Common myeloid progenitor, CD34-positive (primary cell): Measurements from ENCODE around the gene ALOX12.

ENCODE experiments used
- CTCF ChIA-PET: fragments of 350-600 bp; sonication (Branson Sonifier 250); formaldehyde crosslinking; loops from one replicate; lab custom pipeline; 2021; ENCODE audit warnings: antibody characterized with exemption; lab: Charles Lee
- POLR2A ChIA-PET: fragments of 350-600 bp; sonication (Branson Sonifier 250); formaldehyde crosslinking; loops from one replicate; lab custom pipeline; 2021; ENCODE audit warnings: antibody characterized with exemption; lab: Charles Lee
- DNase-seq, 3 donors: peaks; one replicate each; pipeline versions ENCODE4 v3.0.0 to v3.0.0-alpha.2; 2013
- H3K27ac ChIP-seq, 2 experiments: 1 replicate in 1 of 2; 2 replicates in 1 of 2; pipeline ENCODE4 v1.7.0; 2013; ENCODE audit warnings: inconsistent platforms in 2 of 2, low read length in 2 of 2, mild to moderate bottlenecking in 2 of 2, low read depth in 1 of 2, moderate library complexity in 1 of 2; ENCODE audit not compliant: severe bottlenecking in 2 of 2, insufficient read depth in 1 of 2, poor library complexity in 1 of 2
- H3K27me3 ChIP-seq, 5 experiments: replicated peaks in 2 of 5; 1 replicate in 3 of 5; 2 replicates in 2 of 5; pipeline versions ENCODE4 v1.6.1 to v1.7.0; 2013; ENCODE audit warnings: low read length in 4 of 5, mild to moderate bottlenecking in 2 of 5, moderate library complexity in 2 of 5, inconsistent platforms in 1 of 5; ENCODE audit not compliant: insufficient read depth in 5 of 5, control insufficient read depth in 4 of 5
- H3K36me3 ChIP-seq, 4 experiments: 1 replicate in 2 of 4; 2 replicates in 2 of 4; pipeline versions ENCODE4 v1.6.1 to v1.7.0; 2013; ENCODE audit warnings: low read length in 3 of 4, control low read depth in 1 of 4, mild to moderate bottlenecking in 1 of 4; ENCODE audit not compliant: control insufficient read depth in 4 of 4, insufficient read depth in 4 of 4
- H3K4me1 ChIP-seq, 4 experiments: 1 replicate in 3 of 4; 2 replicates in 1 of 4; pipeline versions ENCODE4 v1.6.1 to v1.7.1; 2013; ENCODE audit warnings: low read length in 3 of 4, mild to moderate bottlenecking in 3 of 4, control low read depth in 1 of 4, inconsistent platforms in 1 of 4, moderate library complexity in 1 of 4; ENCODE audit not compliant: control insufficient read depth in 4 of 4, insufficient read depth in 4 of 4; ENCODE audit errors: control extremely low read depth in 1 of 4
- H3K4me3 ChIP-seq, 7 experiments: 1 replicate in 4 of 7; 2 replicates in 3 of 7; pipeline versions ENCODE4 v1.5.1 to v1.7.0; 2013; ENCODE audit warnings: mild to moderate bottlenecking in 7 of 7, low read length in 6 of 7, moderate library complexity in 6 of 7, inconsistent platforms in 2 of 7, low read depth in 2 of 7, control low read depth in 1 of 7; ENCODE audit not compliant: insufficient read depth in 4 of 7, control insufficient read depth in 1 of 7; ENCODE audit errors: extremely low read depth in 1 of 7
- H3K9me3 ChIP-seq, 5 experiments: 1 replicate in 4 of 5; 2 replicates in 1 of 5; pipeline versions ENCODE4 v1.6.1 to v1.7.1; 2013; ENCODE audit warnings: low read length in 4 of 5, mild to moderate bottlenecking in 2 of 5, inconsistent platforms in 1 of 5, low read depth in 1 of 5, moderate library complexity in 1 of 5; ENCODE audit not compliant: control insufficient read depth in 4 of 5, insufficient read depth in 2 of 5; ENCODE audit errors: control extremely low read depth in 1 of 5
- WGBS: methylation state at CpG from one replicate; pipeline ENCODE4 v1.1.5; 2013; ENCODE audit not compliant: insufficient coverage; 5-methylcytosine and 5-hydroxymethylcytosine counted together

Gene ALOX12

GRCh38 chr17:7025245-7025644 lies 29.4 kb downstream of the ALOX12 start:
- Histone ChIP-seq H3K36me3 (no peaks in the 10 kb centered on the region), H3K4me1 (peaks cover 7 to 50% (median 37%) of the 10 kb centered on the region in 4 experiments), H3K27me3 (peaks cover 0 to 3% (median 0%) of the 10 kb centered on the region in 5 experiments), H3K27ac (no peak overlapping the region), H3K9me3 (no peaks in the 10 kb centered on the region), H3K4me3 (no peak overlapping the region)
- 100% methylated on average over 1 of the region's 1 CpG for WGBS
- ChIA-PET POLR2A (interaction anchor here (1.1 kb wide), 1 partner anchor 10 kb away, joined by 3 read pairs; the partner anchor contains the start of gene SLC16A13), CTCF (interaction anchor here (1.0 to 8.8 kb wide), 6 partner anchors 10 to 21 kb away, joined by 3 to 76 read pairs (median 6); partner anchors contain the start of genes SLC16A11 and SLC16A13)
- no peak for DNase-seq

GRCh38 chr17:7026471-7027115 lies 30.7 kb downstream of the ALOX12 start:
- CTCF ChIA-PET, result interaction anchor here (1.0 to 1.3 kb wide), 2 partner anchors 19 to 112 kb away, joined by 3 read pairs; no protein-coding TSS in a partner anchor
- H3K9me3 ChIP-seq, result no peaks in the 10 kb centered on the region
- POLR2A ChIA-PET, result interaction anchor here (1.2 kb wide), 1 partner anchor 9 kb away, joined by 3 read pairs; the partner anchor contains the start of gene SLC16A13
- H3K4me3 ChIP-seq, result no peak overlapping the region
- no peak overlapping the region for H3K27ac ChIP-seq
- WGBS, result 99% methylated on average over 26 of the region's 29 CpGs
- H3K27me3 ChIP-seq, result peaks cover 0 to 3% (median 0%) of the 10 kb centered on the region in 5 experiments
- no peak for DNase-seq
- H3K36me3 ChIP-seq, result no peaks in the 10 kb centered on the region
- peaks cover 9 to 49% (median 38%) of the 10 kb centered on the region in 4 experiments for H3K4me1 ChIP-seq

- Histone ChIP-seq H3K27me3 (peaks cover 0 to 3% (median 0%) of the 10 kb centered on the region in 5 experiments), H3K27ac (no peak overlapping the region), H3K36me3 (no peaks in the 10 kb centered on the region), H3K4me1 (peaks cover 9 to 47% (median 34%) of the 10 kb centered on the region in 4 experiments), H3K4me3 (no peak overlapping the region), H3K9me3 (no peaks in the 10 kb centered on the region)
- no peak for DNase-seq
- WGBS, result 89% methylated on average over 9 of the region's 13 CpGs
- CTCF ChIA-PET, result interaction anchor here (2.7 kb wide), 1 partner anchor 113 kb away, joined by 6 read pairs; no protein-coding TSS in a partner anchor
- POLR2A ChIA-PET, result no interaction called here
Measured at GRCh38 chr17:7027335-7027734, 31.5 kb downstream of the ALOX12 start.

- no peaks in the 10 kb centered on the region for H3K27me3 ChIP-seq
- H3K4me1 ChIP-seq, result peaks cover 5 to 33% (median 23%) of the 10 kb centered on the region in 4 experiments
- 40% methylated on average over 1 of the region's 3 CpGs for WGBS
- peak overlapping the region in 2 of 7 experiments; percentile 0 to 20 for H3K4me3 ChIP-seq
- no peaks in the 10 kb centered on the region for H3K36me3 ChIP-seq
- ChIA-PET CTCF (interaction anchor here (2.0 to 2.7 kb wide), 2 partner anchors 14 to 115 kb away, joined by 6 read pairs; no protein-coding TSS in a partner anchor), POLR2A (interaction anchor here (1.1 kb wide), 1 partner anchor 14 kb away, joined by 3 read pairs; a partner anchor contains a TSS)
- H3K27ac ChIP-seq, result peak overlapping the region; percentile 65 to 75
- DNase-seq, result no peak
- no peaks in the 10 kb centered on the region for H3K9me3 ChIP-seq
Measured at GRCh38 chr17:7029096-7029495, 33.2 kb downstream of the ALOX12 start.

- H3K4me1 ChIP-seq, result peaks cover 6 to 33% (median 26%) of the 10 kb centered on the region in 4 experiments
- H3K27ac ChIP-seq, result peak overlapping the region; percentile 65 to 75
- CTCF ChIA-PET, result interaction anchor here (2.0 to 2.7 kb wide), 2 partner anchors 14 to 115 kb away, joined by 6 read pairs; no protein-coding TSS in a partner anchor
Measured at GRCh38 chr17:7029659-7030058, 33.8 kb downstream of the ALOX12 start.

GRCh38 chr17:7034955-7035590 lies 39.2 kb downstream of the ALOX12 start:
- CTCF ChIA-PET, result interaction anchor here (0.8 to 4.9 kb wide), 6 partner anchors 10 to 124 kb away, joined by 3 to 37 read pairs (median 6); partner anchors contain the start of gene BCL6B
- H3K4me3 ChIP-seq, result peak overlapping the region; percentile 59 to 89 (median 76)
- no peaks in the 10 kb centered on the region for H3K36me3 ChIP-seq
- peaks cover 9 to 38% (median 31%) of the 10 kb centered on the region in 4 experiments for H3K4me1 ChIP-seq
- H3K9me3 ChIP-seq, result no peaks in the 10 kb centered on the region
- peak overlapping the region; percentile 87 to 95 for H3K27ac ChIP-seq
- DNase-seq, result no peak
- WGBS, result 0% methylated on average over 5 of the region's 7 CpGs
- POLR2A ChIA-PET, result interaction anchor here (0.7 to 2.1 kb wide), 6 partner anchors 9 to 275 kb away, joined by 3 to 17 read pairs (median 3); partner anchors contain the start of gene BCL6B
- H3K27me3 ChIP-seq, result no peaks in the 10 kb centered on the region

More at GRCh38 chr17:7029659-7030058, 33.8 kb downstream of the ALOX12 start:
- peak; percentile 88 to 96 (median 92) for DNase-seq
- POLR2A ChIA-PET, result no interaction called here
- H3K36me3 ChIP-seq, result no peaks in the 10 kb centered on the region
- H3K27me3 ChIP-seq, result no peaks in the 10 kb centered on the region
- H3K9me3 ChIP-seq, result no peaks in the 10 kb centered on the region
- 15% methylated on average over 7 of the region's 8 CpGs for WGBS
- peak overlapping the region in 4 of 7 experiments; percentile 29 to 56 (median 40) for H3K4me3 ChIP-seq
